K562 (cell line): ENCODE data around the gene WNT3. TPM values are rescaled to one million over a fixed set of nuclear protein-coding genes. Genes with fewer than 3 reads are reported as not detected.

Source experiments
- ATAC-seq: fragments of 200-7000 bp; cut with Tn5 transposase; 3 replicates; pipeline ENCODE4 v1.9.1; 2020; ENCODE audit warnings: moderate library complexity
- BruUV-seq: library from RNA; stranded (reverse); fragments of 400-500 nt; replicated peaks from 2 replicates; lab custom pipeline; 2021; lab: Mats Ljungman, UMichigan
- CTCF ChIA-PET: fragments of 300-600 bp; formaldehyde crosslinking; extraction: SDS; loops from one replicate; lab custom pipeline; 2021; ENCODE audit warnings: low intra/inter-chr PET ratio; lab: Yijun Ruan, JAX
- POLR2A ChIA-PET: fragments of 300-600, 350-650 bp; sonication (Branson Sonifier 250); formaldehyde crosslinking; extraction: SDS; loops from one replicate; lab custom pipeline; 2021; ENCODE audit warnings: antibody characterized with exemption, inconsistent platforms; lab: Yijun Ruan, JAX
- DNase-seq, 4 experiments: peaks; one replicate each; pipeline versions ENCODE4 v3.0.0 to v3.0.0-alpha.2; 2011 to 2018; ENCODE audit warnings: low spot score in 3 of 4, mixed read lengths in 3 of 4; ENCODE audit errors: extremely low read depth in 1 of 4
- FAIRE-seq: peaks from 2 replicates; lab custom pipeline; 2011; peaks lifted over from hg19 to GRCh38; lab: Jason Lieb, UNC
- H2AFZ ChIP-seq: 2 replicates; pipeline ENCODE4 v1.6.0; 2011; ENCODE audit warnings: low read depth, low read length, control low read depth, inconsistent platforms
- H3K27ac ChIP-seq: fragments of 200-600 bp; 3 replicates; pipeline ENCODE4 v1.8.0; 2011; ENCODE audit warnings: low read depth, mild to moderate bottlenecking, control low read depth, inconsistent platforms, low read length, moderate library complexity, mixed read lengths; ENCODE audit errors: extremely low read depth
- H3K27me3 ChIP-seq, 2 experiments: fragments of 300-600 bp in 1 of 2; 2 replicates in 1 of 2; 3 replicates in 1 of 2; pipeline versions ENCODE4 v1.6.0 to v1.8.0; 2011; ENCODE audit warnings: inconsistent platforms in 2 of 2, low read length in 2 of 2, mild to moderate bottlenecking in 1 of 2, mixed read lengths in 1 of 2, moderate library complexity in 1 of 2; ENCODE audit not compliant: control insufficient read depth in 2 of 2, insufficient read depth in 2 of 2
- H3K36me3 ChIP-seq: fragments of 300-600 bp; 3 replicates; pipeline ENCODE4 v1.8.0; 2011; ENCODE audit warnings: mild to moderate bottlenecking, low read length, inconsistent platforms; ENCODE audit not compliant: control insufficient read depth, insufficient read depth
- H3K4me1 ChIP-seq, 2 experiments: fragments of 200-600 bp in 1 of 2; replicated peaks in 1 of 2; 2 replicates in 1 of 2; 3 replicates in 1 of 2; pipeline versions ENCODE4 v1.5.1 to v1.8.0; 2011; ENCODE audit warnings: inconsistent platforms in 2 of 2, low read length in 2 of 2, mild to moderate bottlenecking in 1 of 2, mixed read lengths in 1 of 2, moderate library complexity in 1 of 2; ENCODE audit not compliant: control insufficient read depth in 2 of 2, insufficient read depth in 2 of 2
- H3K4me2 ChIP-seq: 2 replicates; pipeline ENCODE4 v1.6.1; 2011; ENCODE audit warnings: low read length, control low read depth, inconsistent platforms, mixed read lengths; ENCODE audit not compliant: insufficient read depth
- H3K4me3 ChIP-seq: fragments of 200-600 bp; sonication (generic), shearing (Covaris generic); 2 replicates; pipeline ENCODE4 v1.5.1; 2016; ENCODE audit warnings: control low read depth, inconsistent platforms
- H3K79me2 ChIP-seq: fragments of 200-600 bp; 3 replicates; pipeline ENCODE4 v1.8.0; 2011; ENCODE audit warnings: low read length, inconsistent platforms; ENCODE audit not compliant: control insufficient read depth, insufficient read depth
- H3K9ac ChIP-seq, 2 experiments: 2 replicates each; pipeline versions ENCODE4 v1.6.0 to v1.6.1; 2011; ENCODE audit warnings: low read depth in 2 of 2, low read length in 2 of 2, control low read depth in 1 of 2, inconsistent platforms in 1 of 2, mild to moderate bottlenecking in 1 of 2, mixed read lengths in 1 of 2; ENCODE audit not compliant: insufficient read depth in 1 of 2
- H3K9me1 ChIP-seq: one replicate; pipeline ENCODE4 v1.6.0; 2011; ENCODE audit warnings: inconsistent platforms, mild to moderate bottlenecking, low read length, moderate library complexity; ENCODE audit not compliant: control insufficient read depth, insufficient read depth
- H3K9me3 ChIP-seq: replicated peaks from 2 replicates; pipeline ENCODE4 v1.5.1; 2011; ENCODE audit warnings: low read depth, low read length, inconsistent platforms; ENCODE audit not compliant: control insufficient read depth, insufficient read depth
- H4K20me1 ChIP-seq: replicated peaks from 2 replicates; pipeline ENCODE4 v1.6.1; 2011; ENCODE audit warnings: low read length, inconsistent platforms, mixed read lengths; ENCODE audit not compliant: control insufficient read depth, insufficient read depth
- MXI1 ChIP-seq: IDR thresholded peaks from 2 replicates; pipeline ENCODE4 v1.6.1; 2011; ENCODE audit warnings: low read depth, mild to moderate bottlenecking, improper control_type of control experiment, low read length
- TAF7 ChIP-seq: fragments of 450-650 bp; IDR thresholded peaks from 2 replicates; pipeline ENCODE4 v1.6.1; 2016; ENCODE audit warnings: missing genetic modification characterization, missing compliant biosample characterization
- ZBTB12 ChIP-seq: fragments of 250-450 bp; sonication (Bioruptor Pico); IDR thresholded peaks from 2 replicates; pipeline ENCODE4 v1.4.0; 2020
- ZNF280A ChIP-seq: fragments of 450-650 bp; IDR thresholded peaks from 2 replicates; pipeline ENCODE4 v1.6.1; 2018; ENCODE audit warnings: mild to moderate bottlenecking, low read depth; ENCODE audit not compliant: partially characterized antibody
- ZNF449 ChIP-seq: fragments of 250-450 bp; sonication (Bioruptor Pico); IDR thresholded peaks from 2 replicates; pipeline ENCODE4 v1.8.0; 2022; ENCODE audit warnings: moderate library complexity, mild to moderate bottlenecking, inconsistent platforms
- ZNF57 ChIP-seq: fragments of 450-650 bp; formaldehyde crosslinking; IDR thresholded peaks from 2 replicates; pipeline ENCODE4 v1.4.0; 2020; ENCODE audit warnings: mild to moderate bottlenecking, moderate library complexity
- ZNF589 ChIP-seq: fragments of 200-800 bp; sonication (Bioruptor generic); IDR thresholded peaks from 2 replicates; pipeline ENCODE4 v1.6.1; 2016; ENCODE audit warnings: low read depth, missing genetic modification characterization, missing compliant biosample characterization
- WGBS: fragments of 100-300 bp; shearing (Covaris generic); methylation state at CpG from one replicate; pipeline ENCODE4 v1.1.6; 2016; ENCODE audit warnings: low coverage, mixed read lengths; ENCODE audit not compliant: insufficient coverage; ENCODE audit errors: missing lambda C conversion rate; 5-methylcytosine and 5-hydroxymethylcytosine counted together
- in situ Hi-C: fragments of 300-500 bp; cut with MboI; formaldehyde crosslinking; loops from 4 replicates; pipeline ENCODE4 v1.15.0; 2018; ENCODE audit warnings: inconsistent platforms, mixed read lengths
- intact Hi-C: fragments of 100-400 bp; cut with micrococcal nuclease; formaldehyde crosslinking; loops from 2 replicates; pipeline ENCODE4 v1.14.2; 2022
- polyA plus RNA-seq, 8 experiments: library from polyadenylated mRNA; depleted of rRNA in 4 of 8; stranded (reverse) in 5 of 8; unstranded in 3 of 8; fragments of >200 nt; fragmentation: Nextera tagmentation in 2 of 8; fragmentation: Illumina TruSeq in 1 of 8; extraction: Ambion mirVana in 2 of 8; extraction: Trizol in 1 of 8; gene quantifications; 2 replicates each; pipeline versions ENCODE4 v1.2.1 to v1.2.3, GENCODE V29; 2011 to 2014; ENCODE audit warnings: inconsistent platforms in 1 of 8, missing spikeins in 1 of 8
- total RNA-seq, 7 experiments: library from RNA; depleted of rRNA in 6 of 7; stranded (reverse); fragments of >200 nt in 6 of 7; fragmentation: Illumina TruSeq in 2 of 7; extraction: Trizol in 2 of 7; gene quantifications; 2 replicates each; pipeline versions ENCODE4 v1.2.1 to v1.2.3, GENCODE V29; 2011 to 2021; ENCODE audit warnings: low replicate concordance in 1 of 7

Gene WNT3
- total and polyA plus RNA-seq, 9 of the 15 experiments (the other 6 are each of a cell fraction or from before 2014, with no cell fraction given): 1.5 to 6.1 (median 3.3) TPM

- no peak for TF ChIP-seq ZNF280A
- no peak for TF ChIP-seq TAF7
- TF ChIP-seq MXI1: no peak
These were observed 79.9 kb downstream of the WNT3 start (continued) for GRCh38 chr17:46738544-46738943.

GRCh38 chr17:46737326-46737725 is 81.2 kb downstream of the WNT3 start:
- H3K4me2 ChIP-seq: no peak overlapping the region
- H3K27me3 ChIP-seq: no peaks in the 10 kb centered on the region
- POLR2A ChIA-PET: interaction anchor here (1.5 kb wide), 1 partner anchor 14 kb away, joined by 4 read pairs; no protein-coding TSS in a partner anchor
- TF ChIP-seq ZNF449 (CRISPR knock-in tag) (no peak), ZBTB12 (no peak), ZNF57 (no peak), ZNF589 (CRISPR knock-in tag) (no peak)
- no peak overlapping the region for H3K4me3 ChIP-seq
- BruUV-seq: no TSS peak
- in situ Hi-C loops: no loop called here
- no peaks in the 10 kb centered on the region for H3K79me2 ChIP-seq
- peaks cover 6% of the 10 kb centered on the region for H3K36me3 ChIP-seq
- H2AFZ ChIP-seq: no peak overlapping the region
- FAIRE-seq (no peak), DNase-seq (no peak), ATAC-seq (no peak)
- H3K9me1 ChIP-seq: no peaks in the 10 kb centered on the region
- H3K4me1 ChIP-seq: peaks cover under 1 to 6% of the 10 kb centered on the region in 2 experiments; a peak in 2 of 5 replicates
- CTCF ChIA-PET: no interaction called here
- H3K27ac ChIP-seq: no peak overlapping the region
- H4K20me1 ChIP-seq: no peaks in the 10 kb centered on the region
- WGBS: 85% methylated on average over 4 of the region's 4 CpGs
- intact Hi-C loops: no loop called here
- no peaks in the 10 kb centered on the region for H3K9me3 ChIP-seq
- H3K9ac ChIP-seq: no peak overlapping the region
